Measurements from ENCODE around the gene ALKBH7. TPM values are rescaled to one million over a fixed set of nuclear protein-coding genes. Genes with fewer than 3 reads are reported as not detected.

The ALKBH7 gene
- polyA plus RNA-seq, 1 of the 3 experiments (the other 2 are of a cell fraction) = 46.0 TPM

DNA sequence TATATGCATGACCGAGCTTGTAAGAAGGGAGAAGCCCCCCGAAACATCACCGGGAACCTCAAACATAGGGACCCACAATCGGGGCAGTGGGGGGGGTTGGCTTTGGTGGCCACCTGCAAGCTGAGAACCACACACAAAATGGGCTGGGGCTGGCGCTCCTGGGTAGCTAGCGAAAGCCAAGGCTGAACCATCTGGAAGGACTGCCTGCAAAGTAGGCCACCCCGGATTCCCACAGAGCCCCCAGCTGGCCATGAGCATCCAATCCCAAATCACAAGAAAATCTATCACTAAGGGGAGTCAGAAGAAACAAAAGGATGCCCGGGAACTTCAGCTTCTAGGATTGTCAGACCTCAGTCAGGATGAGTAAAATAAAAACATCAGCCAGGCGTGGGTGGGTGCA, 5.9 kb downstream of the ALKBH7 start:
- Histone ChIP-seq H3K9ac (no peak overlapping the region), H3K4me1 (ENCODE audit: control insufficient read depth in 1 of 2, insufficient read depth in 2 of 2, low read depth in 1 of 2, low read length in 1 of 2) (peaks cover 6 to 19% of the 10 kb centered on the region in 2 experiments; a peak in 1 of 4 replicates), H3K9me3 (no peaks in the 10 kb centered on the region), H3K4me2 (no peak overlapping the region), H3F3A (replicated peaks; ENCODE audit: insufficient read depth) (peaks cover 22% of the 10 kb centered on the region), H3K4me3 (ENCODE audit: low read depth in 2 of 2, low read length in 1 of 2) (no peak overlapping the region), H3K79me2 (ENCODE audit: insufficient read depth) (peaks cover 8% of the 10 kb centered on the region), H3K9me2 (no peaks in the 10 kb centered on the region), H3K36me3 (replicated peaks in 1 of 2; ENCODE audit: control insufficient read depth in 1 of 2, insufficient read depth in 2 of 2, low read length in 1 of 2) (peaks cover 33 to 36% of the 10 kb centered on the region in 2 experiments), H4K20me1 (ENCODE audit: insufficient read depth) (no peaks in the 10 kb centered on the region), H3K27me3 (ENCODE audit: insufficient read depth) (no peaks in the 10 kb centered on the region), H2AFZ (ENCODE audit: low read depth) (no peak overlapping the region), H3K27ac (ENCODE audit: low read depth in 2 of 2, low read length in 1 of 2) (peak overlapping the region in 1 of 2 experiments; percentile 17; a peak in 1 of 4 replicates)
- no peak for DNase-seq
- ChIA-PET POLR2A (no interaction called here), CTCF (interaction anchor here (1.1 kb wide), 2 partner anchors 11 to 160 kb away, joined by 3 read pairs; no protein-coding TSS in a partner anchor)
- 73% methylated on average over 8 of the region's 9 CpGs for WGBS (ENCODE audit: low lambda C conversion rate)
- TF ChIP-seq SIN3A (IDR thresholded peaks at IDR 0.05; ENCODE audit: borderline replicate concordance, low read depth, low read length) = no peak
- TF ChIP-seq, protein P1, sequence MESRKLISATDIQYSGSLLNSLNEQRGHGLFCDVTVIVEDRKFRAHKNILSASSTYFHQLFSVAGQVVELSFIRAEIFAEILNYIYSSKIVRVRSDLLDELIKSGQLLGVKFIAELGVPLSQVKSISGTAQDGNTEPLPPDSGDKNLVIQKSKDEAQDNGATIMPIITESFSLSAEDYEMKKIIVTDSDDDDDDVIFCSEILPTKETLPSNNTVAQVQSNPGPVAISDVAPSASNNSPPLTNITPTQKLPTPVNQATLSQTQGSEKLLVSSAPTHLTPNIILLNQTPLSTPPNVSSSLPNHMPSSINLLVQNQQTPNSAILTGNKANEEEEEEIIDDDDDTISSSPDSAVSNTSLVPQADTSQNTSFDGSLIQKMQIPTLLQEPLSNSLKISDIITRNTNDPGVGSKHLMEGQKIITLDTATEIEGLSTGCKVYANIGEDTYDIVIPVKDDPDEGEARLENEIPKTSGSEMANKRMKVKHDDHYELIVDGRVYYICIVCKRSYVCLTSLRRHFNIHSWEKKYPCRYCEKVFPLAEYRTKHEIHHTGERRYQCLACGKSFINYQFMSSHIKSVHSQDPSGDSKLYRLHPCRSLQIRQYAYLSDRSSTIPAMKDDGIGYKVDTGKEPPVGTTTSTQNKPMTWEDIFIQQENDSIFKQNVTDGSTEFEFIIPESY (IDR thresholded peaks at IDR 0.05; ENCODE audit: borderline replicate concordance, low read depth) = no peak
- TF ChIP-seq, protein P2, sequence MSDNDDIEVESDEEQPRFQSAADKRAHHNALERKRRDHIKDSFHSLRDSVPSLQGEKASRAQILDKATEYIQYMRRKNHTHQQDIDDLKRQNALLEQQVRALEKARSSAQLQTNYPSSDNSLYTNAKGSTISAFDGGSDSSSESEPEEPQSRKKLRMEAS (IDR thresholded peaks at IDR 0.05; ENCODE audit: low read depth) = no peak
- no peak for TF ChIP-seq GABPA (IDR thresholded peaks at IDR 0.05; ENCODE audit: low read depth)
- TF ChIP-seq, protein P3, sequence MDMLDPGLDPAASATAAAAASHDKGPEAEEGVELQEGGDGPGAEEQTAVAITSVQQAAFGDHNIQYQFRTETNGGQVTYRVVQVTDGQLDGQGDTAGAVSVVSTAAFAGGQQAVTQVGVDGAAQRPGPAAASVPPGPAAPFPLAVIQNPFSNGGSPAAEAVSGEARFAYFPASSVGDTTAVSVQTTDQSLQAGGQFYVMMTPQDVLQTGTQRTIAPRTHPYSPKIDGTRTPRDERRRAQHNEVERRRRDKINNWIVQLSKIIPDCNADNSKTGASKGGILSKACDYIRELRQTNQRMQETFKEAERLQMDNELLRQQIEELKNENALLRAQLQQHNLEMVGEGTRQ (IDR thresholded peaks at IDR 0.05; ENCODE audit: borderline replicate concordance, low read depth, low read length) = no peak
- TF ChIP-seq MEF2A (IDR thresholded peaks at IDR 0.05; ENCODE audit: borderline replicate concordance, low read depth) = no peak
- no peak for TF ChIP-seq MXI1 (IDR thresholded peaks at IDR 0.05; ENCODE audit: low read depth, low read length)
- TF ChIP-seq NFIC (IDR thresholded peaks at IDR 0.05; ENCODE audit: borderline replicate concordance) = no peak
- no peak for TF ChIP-seq RXRA (IDR thresholded peaks at IDR 0.05; ENCODE audit: borderline replicate concordance, low read depth)
- TF ChIP-seq, protein P4, sequence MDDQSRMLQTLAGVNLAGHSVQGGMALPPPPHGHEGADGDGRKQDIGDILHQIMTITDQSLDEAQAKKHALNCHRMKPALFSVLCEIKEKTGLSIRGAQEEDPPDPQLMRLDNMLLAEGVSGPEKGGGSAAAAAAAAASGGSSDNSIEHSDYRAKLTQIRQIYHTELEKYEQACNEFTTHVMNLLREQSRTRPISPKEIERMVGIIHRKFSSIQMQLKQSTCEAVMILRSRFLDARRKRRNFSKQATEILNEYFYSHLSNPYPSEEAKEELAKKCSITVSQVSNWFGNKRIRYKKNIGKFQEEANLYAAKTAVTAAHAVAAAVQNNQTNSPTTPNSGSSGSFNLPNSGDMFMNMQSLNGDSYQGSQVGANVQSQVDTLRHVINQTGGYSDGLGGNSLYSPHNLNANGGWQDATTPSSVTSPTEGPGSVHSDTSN (IDR thresholded peaks at IDR 0.05) = no peak
- no peak for TF ChIP-seq USF1 (IDR thresholded peaks at IDR 0.05; ENCODE audit: borderline replicate concordance, low read depth)
- TF ChIP-seq TCF12 (IDR thresholded peaks at IDR 0.05) = no peak
- TF ChIP-seq GATA2 (CRISPR knock-in tag; IDR thresholded peaks at IDR 0.05) = no peak
- TF ChIP-seq JUND (IDR thresholded peaks at IDR 0.05) = no peak
- TF ChIP-seq RAD21 (IDR thresholded peaks at IDR 0.05; ENCODE audit: low read length) = no peak
- no peak for TF ChIP-seq YY1 (IDR thresholded peaks at IDR 0.05; ENCODE audit: low read depth)
- no peak for TF ChIP-seq EP300 (IDR thresholded peaks at IDR 0.05; ENCODE audit: borderline replicate concordance in 1 of 2, low read depth in 1 of 2, low read length in 1 of 2)
- no peak for TF ChIP-seq REST (IDR thresholded peaks at IDR 0.05; ENCODE audit: low read depth, low read length)
- TF ChIP-seq FOXM1 (IDR thresholded peaks at IDR 0.05; ENCODE audit: low read depth) = no peak
